AG09319 (cell line): Measurements from ENCODE around the gene SLC7A11.

Experiments
- DNase-seq: peaks from one replicate; pipeline ENCODE4 v3.0.0-alpha.2; 2010; ENCODE audit warnings: low read depth; ENCODE audit errors: extremely low read depth
- TF ChIP-seq, protein P1 (sequence below): IDR thresholded peaks from 2 replicates; pipeline ENCODE4 v1.5.1; 2011; ENCODE audit warnings: low read depth, mild to moderate bottlenecking, inconsistent platforms, low read length, moderate library complexity

Gene SLC7A11

DNA sequence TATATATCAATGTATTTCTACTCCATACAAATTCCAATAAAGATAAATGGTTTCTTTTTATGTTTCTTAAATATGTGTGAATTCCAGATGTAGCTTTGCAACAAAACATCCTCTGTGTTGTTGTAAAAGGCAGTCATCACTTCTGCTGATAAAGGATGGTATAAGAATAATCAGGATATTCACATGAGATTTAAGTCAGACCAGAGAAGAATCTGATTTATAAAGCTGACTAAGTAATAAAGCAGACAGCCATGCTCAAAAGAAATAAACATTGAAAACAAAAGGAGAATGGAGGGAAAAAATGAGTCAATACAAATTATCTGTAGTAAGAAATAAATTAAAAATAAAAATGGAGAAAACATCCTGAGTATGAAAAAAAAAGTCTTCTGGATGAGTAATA is 27.0 kb upstream of the SLC7A11 start:
- DNase-seq: no peak
- TF ChIP-seq, protein P1, sequence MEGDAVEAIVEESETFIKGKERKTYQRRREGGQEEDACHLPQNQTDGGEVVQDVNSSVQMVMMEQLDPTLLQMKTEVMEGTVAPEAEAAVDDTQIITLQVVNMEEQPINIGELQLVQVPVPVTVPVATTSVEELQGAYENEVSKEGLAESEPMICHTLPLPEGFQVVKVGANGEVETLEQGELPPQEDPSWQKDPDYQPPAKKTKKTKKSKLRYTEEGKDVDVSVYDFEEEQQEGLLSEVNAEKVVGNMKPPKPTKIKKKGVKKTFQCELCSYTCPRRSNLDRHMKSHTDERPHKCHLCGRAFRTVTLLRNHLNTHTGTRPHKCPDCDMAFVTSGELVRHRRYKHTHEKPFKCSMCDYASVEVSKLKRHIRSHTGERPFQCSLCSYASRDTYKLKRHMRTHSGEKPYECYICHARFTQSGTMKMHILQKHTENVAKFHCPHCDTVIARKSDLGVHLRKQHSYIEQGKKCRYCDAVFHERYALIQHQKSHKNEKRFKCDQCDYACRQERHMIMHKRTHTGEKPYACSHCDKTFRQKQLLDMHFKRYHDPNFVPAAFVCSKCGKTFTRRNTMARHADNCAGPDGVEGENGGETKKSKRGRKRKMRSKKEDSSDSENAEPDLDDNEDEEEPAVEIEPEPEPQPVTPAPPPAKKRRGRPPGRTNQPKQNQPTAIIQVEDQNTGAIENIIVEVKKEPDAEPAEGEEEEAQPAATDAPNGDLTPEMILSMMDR: no peak

GRCh38 chr4:138267835-138268234 is 25.7 kb upstream of the SLC7A11 start:
- DNase-seq: no peak

DNA sequence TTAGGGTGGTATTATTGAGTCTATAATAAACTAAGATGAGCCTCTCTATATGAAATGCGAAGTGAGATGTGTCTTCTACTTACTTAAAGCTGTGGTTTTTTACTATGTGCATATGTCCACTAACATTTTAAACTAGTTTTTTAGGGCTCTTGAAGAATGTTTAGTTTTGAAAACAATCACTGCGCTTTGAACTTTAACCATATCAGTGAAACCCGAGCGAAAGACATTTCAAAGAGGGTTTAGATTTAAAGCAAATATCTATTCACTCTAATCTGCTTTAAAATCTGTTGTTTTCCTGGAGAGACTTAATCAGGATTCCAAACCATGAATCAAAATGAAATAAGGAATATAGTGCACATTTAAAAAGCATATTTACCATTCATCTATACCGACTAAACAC is 24.8 kb upstream of the SLC7A11 start:
- TF ChIP-seq, protein P1: no peak

More at GRCh38 chr4:138267835-138268234, 25.7 kb upstream of the SLC7A11 start:
- TF ChIP-seq, protein P1: no peak

DNA sequence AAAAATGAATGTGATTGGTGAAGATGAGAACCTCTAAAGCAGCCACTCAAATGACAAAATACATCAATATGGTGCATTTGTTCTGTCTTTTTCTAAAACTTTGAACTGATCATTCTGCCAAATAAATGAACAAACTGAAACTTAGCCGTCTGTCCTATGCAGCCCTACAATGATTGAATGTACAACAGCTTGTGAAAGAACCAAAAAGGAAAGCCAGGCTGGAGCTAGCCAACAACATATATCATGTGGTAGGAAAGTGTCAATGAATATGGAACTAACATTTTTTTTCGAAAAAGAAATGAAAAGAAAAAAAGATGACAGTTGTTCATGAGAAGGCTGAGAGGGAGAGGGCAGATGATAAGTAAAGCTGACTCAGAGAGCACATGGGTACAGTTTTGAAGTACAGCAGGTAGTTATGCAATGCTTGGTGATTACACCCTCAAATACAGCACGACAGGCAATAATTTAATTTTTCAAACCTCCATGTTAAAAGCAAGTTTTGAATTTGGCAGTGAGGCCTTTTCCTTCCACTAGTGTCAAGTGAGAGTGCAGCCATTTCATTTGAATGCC is 21.2 kb upstream of the SLC7A11 start:
- TF ChIP-seq, protein P1: no peak
- no peak for DNase-seq

More for the DNA sequence above, 24.8 kb upstream of the SLC7A11 start:
- DNase-seq: no peak

GRCh38 chr4:138262469-138262868 is 20.3 kb upstream of the SLC7A11 start:
- TF ChIP-seq, protein P1: no peak
- DNase-seq: no peak

DNA sequence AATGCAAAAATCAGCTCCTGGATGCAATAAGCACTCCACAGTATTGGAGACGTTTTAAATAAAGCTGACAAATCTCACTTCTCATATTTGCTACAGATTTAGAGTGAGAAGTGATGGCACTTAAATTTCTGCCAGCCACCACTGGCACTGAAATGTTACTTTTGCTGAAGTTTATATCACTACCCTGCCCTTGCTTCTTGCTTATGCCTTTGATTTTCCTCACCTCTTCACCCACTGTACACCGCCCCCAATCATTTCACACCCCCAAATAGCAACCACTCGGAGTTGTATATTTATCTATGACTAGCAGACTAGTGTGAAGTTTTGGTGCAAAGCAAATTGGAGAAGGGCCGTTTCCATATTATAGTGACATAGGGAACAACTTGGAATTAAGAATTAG is 19.9 kb upstream of the SLC7A11 start:
- DNase-seq: no peak
- TF ChIP-seq, protein P1: no peak

DNA sequence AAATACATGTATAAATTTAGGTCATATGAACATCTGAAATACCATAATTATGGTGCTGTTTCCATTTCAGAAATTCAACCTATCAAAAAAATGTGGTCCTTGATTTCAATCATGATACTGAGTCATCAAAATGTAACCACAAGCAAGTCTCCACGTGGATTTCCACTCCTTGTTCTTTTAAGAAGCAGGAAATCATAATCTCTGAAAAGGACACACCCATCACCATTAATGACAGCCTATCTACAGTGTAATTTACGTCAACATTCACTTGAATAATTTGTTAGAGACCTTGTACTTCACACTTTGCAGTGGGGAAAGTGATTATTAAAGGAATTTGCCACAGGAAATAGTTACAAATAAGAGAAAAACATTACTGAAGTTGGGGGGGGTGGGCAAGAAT is 17.7 kb upstream of the SLC7A11 start:
- TF ChIP-seq, protein P1: no peak
- no peak for DNase-seq
